ENCODE results near the gene CPA2.
A peak's percentile ranks its signal among the peaks of the same experiment; 100 is the strongest.

The CPA2 gene

GRCh38 chr7:130254555-130254954, 12.1 kb upstream of the CPA2 start:
- no peak for DNase-seq (ENCODE audit: low read depth)

- DNase-seq (ENCODE audit: low read depth) = no peak
Measured at GRCh38 chr7:130256704-130257103, 10.0 kb upstream of the CPA2 start.

GRCh38 chr7:130258494-130259078, 8.1 kb upstream of the CPA2 start:
- DNase-seq (ENCODE audit: low read depth) = no peak

- DNase-seq (ENCODE audit: low read depth) = no peak
Measured at GRCh38 chr7:130262448-130262847, 4.2 kb upstream of the CPA2 start.

GRCh38 chr7:130263130-130263529, 3.5 kb upstream of the CPA2 start:
- no peak for DNase-seq (ENCODE audit: low read depth)

- DNase-seq (ENCODE audit: low read depth) = no peak
Measured at GRCh38 chr7:130266961-130267321, 278 bp downstream of the CPA2 start.

GRCh38 chr7:130268463-130269317, 2.0 kb downstream of the CPA2 start:
- no peak for DNase-seq (ENCODE audit: low read depth)

- no peak for DNase-seq (ENCODE audit: low read depth)
Measured at GRCh38 chr7:130269318-130269694, 2.6 kb downstream of the CPA2 start.

- DNase-seq (ENCODE audit: low read depth) = no peak
Measured at GRCh38 chr7:130270947-130271800, 4.5 kb downstream of the CPA2 start.

- no peak for DNase-seq (ENCODE audit: low read depth)
Measured at GRCh38 chr7:130272381-130273080, 5.9 kb downstream of the CPA2 start.

- peak; percentile 93 for DNase-seq (ENCODE audit: low read depth)
Measured at GRCh38 chr7:130273081-130273932, 6.6 kb downstream of the CPA2 start.

- DNase-seq (ENCODE audit: low read depth) = peak; percentile 90
Measured at GRCh38 chr7:130273933-130274255, 7.2 kb downstream of the CPA2 start.

GRCh38 chr7:130274296-130274695, 7.6 kb downstream of the CPA2 start:
- DNase-seq (ENCODE audit: low read depth) = no peak

- peak; percentile 43 for DNase-seq (ENCODE audit: low read depth)
Measured at GRCh38 chr7:130274983-130275591, 8.4 kb downstream of the CPA2 start.

- DNase-seq (ENCODE audit: low read depth) = peak; percentile 96
Measured at GRCh38 chr7:130275826-130276297, 9.2 kb downstream of the CPA2 start.

GRCh38 chr7:130276796-130277762, 10.4 kb downstream of the CPA2 start:
- DNase-seq (ENCODE audit: low read depth) = peak; percentile 84

GRCh38 chr7:130277763-130278643, 11.3 kb downstream of the CPA2 start:
- DNase-seq (ENCODE audit: low read depth) = peak; percentile 82

GRCh38 chr7:130278860-130279259, 12.2 kb downstream of the CPA2 start:
- peak; percentile 87 for DNase-seq (ENCODE audit: low read depth)

GRCh38 chr7:130279286-130279685, 12.6 kb downstream of the CPA2 start:
- no peak for DNase-seq (ENCODE audit: low read depth)

All from amniotic epithelial cell (primary cell).